WTC11 (cell line): ENCODE data around the gene ZNF14. TPM values are rescaled to one million over a fixed set of nuclear protein-coding genes. Genes with fewer than 3 reads are reported as not detected.

Experiments
- CBFB ChIP-seq: sonication (generic); formaldehyde crosslinking; IDR thresholded peaks from 2 replicates; pipeline ENCODE4 v1.8.1; 2022; ENCODE audit warnings: mild to moderate bottlenecking, low read depth, missing genetic modification reagents
- EMX1 ChIP-seq: fragments of 250-450 bp; sonication (Bioruptor Pico); IDR thresholded peaks from 2 replicates; pipeline ENCODE4 v1.8.0; 2021; ENCODE audit warnings: mild to moderate bottlenecking
- FOXK1 ChIP-seq: sonication (generic); formaldehyde crosslinking; IDR thresholded peaks from 2 replicates; pipeline ENCODE4 v1.8.0; 2022; ENCODE audit warnings: mild to moderate bottlenecking, moderate library complexity, missing genetic modification reagents
- GRHL2 ChIP-seq: fragments of 250-450 bp; sonication (Bioruptor Pico); IDR thresholded peaks from 2 replicates; pipeline ENCODE4 v1.8.0; 2022; ENCODE audit warnings: mild to moderate bottlenecking, moderate library complexity; ENCODE audit not compliant: insufficient replicate concordance, severe bottlenecking
- GTF2I ChIP-seq: fragments of 250-450 bp; sonication (Bioruptor Pico); conservative IDR thresholded peaks from 2 replicates; pipeline ENCODE4 v1.4.0; 2021; ENCODE audit warnings: mild to moderate bottlenecking
- IRF2 ChIP-seq: sonication (generic); formaldehyde crosslinking; IDR thresholded peaks from 2 replicates; pipeline ENCODE4 v1.8.0; 2022; ENCODE audit warnings: low read depth, missing genetic modification reagents, borderline replicate concordance
- MXD4 ChIP-seq: fragments of 250-450 bp; sonication (Bioruptor Pico); IDR thresholded peaks from 2 replicates; pipeline ENCODE4 v1.8.0; 2021; ENCODE audit warnings: mild to moderate bottlenecking, moderate library complexity, borderline replicate concordance
- SMAD3 ChIP-seq: sonication (generic); formaldehyde crosslinking; IDR thresholded peaks from 2 replicates; pipeline ENCODE4 v1.8.0; 2022; ENCODE audit warnings: missing genetic modification reagents, mild to moderate bottlenecking, borderline replicate concordance
- TEAD1 ChIP-seq: sonication (generic); formaldehyde crosslinking; IDR thresholded peaks from 2 replicates; pipeline ENCODE4 v1.8.0; 2022; ENCODE audit warnings: mild to moderate bottlenecking, missing genetic modification reagents
- ZBTB21 ChIP-seq: sonication (generic); formaldehyde crosslinking; IDR thresholded peaks from 2 replicates; pipeline ENCODE4 v1.8.1; 2023; ENCODE audit warnings: mild to moderate bottlenecking, missing genetic modification reagents, borderline replicate concordance
- ZNF671 ChIP-seq: fragments of 250-450 bp; sonication (Bioruptor Pico); IDR thresholded peaks from 2 replicates; pipeline ENCODE4 v1.8.0; 2021; ENCODE audit warnings: mild to moderate bottlenecking
- total RNA-seq: library from RNA; stranded (reverse); gene quantifications from 3 replicates; pipeline ENCODE4 v1.2.3, GENCODE V29; 2021
- TF ChIP-seq, protein P1 (sequence below): fragments of 250-450 bp; sonication (Bioruptor Pico); conservative IDR thresholded peaks from 2 replicates; pipeline ENCODE4 v1.9.0; 2021; ENCODE audit warnings: mild to moderate bottlenecking
- TF ChIP-seq, protein P2 (sequence below): sonication (generic); formaldehyde crosslinking; IDR thresholded peaks from 2 replicates; pipeline ENCODE4 v1.8.0; 2022; ENCODE audit warnings: mild to moderate bottlenecking, missing genetic modification reagents
- TF ChIP-seq, protein P3 (sequence below): fragments of 250-450 bp; sonication (Bioruptor Pico); IDR thresholded peaks from 2 replicates; pipeline ENCODE4 v1.8.0; 2021; ENCODE audit warnings: mild to moderate bottlenecking
- TF ChIP-seq, protein P4 (sequence below): sonication (generic); formaldehyde crosslinking; IDR thresholded peaks from 2 replicates; pipeline ENCODE4 v1.8.1; 2022; ENCODE audit warnings: mild to moderate bottlenecking, moderate library complexity, missing genetic modification reagents
- TF ChIP-seq, protein P5 (sequence below): sonication (generic); formaldehyde crosslinking; IDR thresholded peaks from 2 replicates; pipeline ENCODE4 v1.8.1; 2022; ENCODE audit warnings: missing genetic modification reagents, borderline replicate concordance
- TF ChIP-seq, protein P6 (sequence below): sonication (generic); formaldehyde crosslinking; IDR thresholded peaks from 2 replicates; pipeline ENCODE4 v1.8.1; 2022; ENCODE audit warnings: low read depth, mild to moderate bottlenecking, moderate library complexity, missing genetic modification reagents, borderline replicate concordance
- TF ChIP-seq, protein P7 (sequence below): sonication (generic); formaldehyde crosslinking; IDR thresholded peaks from 2 replicates; pipeline ENCODE4 v1.8.1; 2023; ENCODE audit warnings: mild to moderate bottlenecking, missing genetic modification reagents
- TF ChIP-seq, protein P8 (sequence below): fragments of 250-450 bp; sonication (Bioruptor Pico); IDR thresholded peaks from 2 replicates; pipeline ENCODE4 v1.9.0; 2021; ENCODE audit warnings: mild to moderate bottlenecking, borderline replicate concordance

The ZNF14 gene
- total RNA-seq, 1 experiment from 2014 or later, result 5.7 TPM

DNA sequence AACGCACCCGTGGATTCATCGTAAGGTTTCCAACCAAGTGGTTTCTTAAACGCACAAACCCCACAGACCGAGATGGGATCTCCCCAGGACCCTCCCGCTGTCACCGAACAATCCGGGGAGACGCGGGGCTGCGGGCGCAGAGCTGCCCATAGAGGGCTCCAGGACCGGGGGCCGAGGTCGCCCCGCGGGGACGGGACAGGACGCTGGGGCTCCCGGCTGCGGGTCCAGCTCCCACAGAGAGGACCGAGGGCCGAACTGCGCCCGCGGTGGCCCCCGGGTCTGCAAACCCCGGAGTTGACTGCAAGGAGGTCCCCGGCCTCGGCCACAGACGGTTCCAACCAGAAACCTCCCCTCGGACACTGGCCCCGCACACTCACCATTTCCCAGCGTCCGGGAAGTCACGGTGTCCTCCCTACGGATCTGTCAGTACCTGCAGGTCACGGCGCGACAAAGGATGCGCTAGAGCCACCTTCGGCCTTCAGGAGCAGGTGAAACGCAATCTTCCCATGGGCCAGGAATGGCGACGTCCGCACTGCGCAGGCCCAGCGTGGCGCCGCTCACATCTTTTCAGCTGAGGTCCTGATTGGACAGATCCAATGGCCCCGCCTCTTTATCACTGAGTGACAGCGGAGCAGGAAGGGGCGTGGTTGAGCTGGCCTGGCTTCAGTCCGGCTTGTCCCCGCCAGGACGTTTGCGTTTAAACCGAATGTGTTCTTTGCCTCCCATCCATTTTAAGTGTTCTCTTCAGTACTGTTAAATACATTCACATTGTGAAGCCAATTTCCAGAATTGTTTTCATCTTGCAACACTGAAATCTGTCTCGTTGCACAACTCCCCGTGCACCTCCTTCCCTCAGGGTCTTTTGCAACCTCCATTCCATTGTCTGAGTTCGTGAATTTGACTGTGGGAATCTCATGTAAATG is at the start of gene ZNF14 (continued):
- TF ChIP-seq, protein P1, sequence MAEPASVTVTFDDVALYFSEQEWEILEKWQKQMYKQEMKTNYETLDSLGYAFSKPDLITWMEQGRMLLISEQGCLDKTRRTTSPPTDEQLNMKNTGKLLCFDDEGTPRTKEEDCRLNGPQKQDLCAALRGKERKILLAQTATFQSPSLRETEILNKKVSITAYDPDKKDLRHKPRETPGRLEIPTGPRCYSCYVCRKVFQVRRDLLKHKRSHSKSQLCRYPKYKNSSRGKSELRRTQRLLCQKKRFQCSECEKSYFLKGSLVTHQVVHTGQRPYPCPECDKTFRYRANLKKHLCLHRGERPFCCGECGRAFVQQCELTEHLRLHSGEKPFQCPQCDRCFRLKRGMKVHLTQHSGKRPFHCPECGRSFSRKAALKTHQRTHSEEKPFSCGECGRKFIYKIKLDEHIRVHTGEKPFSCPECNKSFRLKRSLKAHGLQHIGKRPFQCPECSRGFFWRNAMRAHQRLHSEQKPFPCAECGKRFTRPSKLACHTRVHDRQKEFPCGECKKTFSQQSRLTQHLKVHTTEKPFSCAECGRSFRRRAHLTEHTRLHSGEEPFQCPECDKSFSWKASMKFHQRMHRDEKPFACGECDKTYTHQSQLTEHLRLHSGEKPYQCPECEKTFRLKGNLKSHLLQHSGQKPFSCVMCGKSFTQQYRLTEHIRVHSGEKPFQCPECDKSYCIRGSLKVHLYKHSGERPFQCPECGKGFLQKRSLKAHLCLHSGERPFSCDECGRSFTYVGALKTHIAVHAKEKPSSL (CRISPR knock-in tag), result no peak
- TF ChIP-seq SMAD3 (CRISPR knock-in tag), result no peak
- TF ChIP-seq FOXK1 (CRISPR knock-in tag), result peak; percentile 50; the same call in 1 of the 2 replicates
- peak; percentile 53; the same call in 1 of the 2 replicates for TF ChIP-seq TEAD1
- no peak for TF ChIP-seq ZBTB21 (CRISPR knock-in tag)
- TF ChIP-seq, protein P2, sequence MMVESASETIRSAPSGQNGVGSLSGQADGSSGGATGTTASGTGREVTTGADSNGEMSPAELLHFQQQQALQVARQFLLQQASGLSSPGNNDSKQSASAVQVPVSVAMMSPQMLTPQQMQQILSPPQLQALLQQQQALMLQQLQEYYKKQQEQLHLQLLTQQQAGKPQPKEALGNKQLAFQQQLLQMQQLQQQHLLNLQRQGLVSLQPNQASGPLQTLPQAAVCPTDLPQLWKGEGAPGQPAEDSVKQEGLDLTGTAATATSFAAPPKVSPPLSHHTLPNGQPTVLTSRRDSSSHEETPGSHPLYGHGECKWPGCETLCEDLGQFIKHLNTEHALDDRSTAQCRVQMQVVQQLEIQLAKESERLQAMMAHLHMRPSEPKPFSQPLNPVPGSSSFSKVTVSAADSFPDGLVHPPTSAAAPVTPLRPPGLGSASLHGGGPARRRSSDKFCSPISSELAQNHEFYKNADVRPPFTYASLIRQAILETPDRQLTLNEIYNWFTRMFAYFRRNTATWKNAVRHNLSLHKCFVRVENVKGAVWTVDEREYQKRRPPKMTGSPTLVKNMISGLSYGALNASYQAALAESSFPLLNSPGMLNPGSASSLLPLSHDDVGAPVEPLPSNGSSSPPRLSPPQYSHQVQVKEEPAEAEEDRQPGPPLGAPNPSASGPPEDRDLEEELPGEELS (CRISPR knock-in tag), result peak; percentile 66; the same call in 1 of the 2 replicates
- no peak for TF ChIP-seq ZNF671 (CRISPR knock-in tag)
- TF ChIP-seq, protein P3, sequence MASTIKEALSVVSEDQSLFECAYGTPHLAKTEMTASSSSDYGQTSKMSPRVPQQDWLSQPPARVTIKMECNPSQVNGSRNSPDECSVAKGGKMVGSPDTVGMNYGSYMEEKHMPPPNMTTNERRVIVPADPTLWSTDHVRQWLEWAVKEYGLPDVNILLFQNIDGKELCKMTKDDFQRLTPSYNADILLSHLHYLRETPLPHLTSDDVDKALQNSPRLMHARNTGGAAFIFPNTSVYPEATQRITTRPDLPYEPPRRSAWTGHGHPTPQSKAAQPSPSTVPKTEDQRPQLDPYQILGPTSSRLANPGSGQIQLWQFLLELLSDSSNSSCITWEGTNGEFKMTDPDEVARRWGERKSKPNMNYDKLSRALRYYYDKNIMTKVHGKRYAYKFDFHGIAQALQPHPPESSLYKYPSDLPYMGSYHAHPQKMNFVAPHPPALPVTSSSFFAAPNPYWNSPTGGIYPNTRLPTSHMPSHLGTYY (CRISPR knock-in tag), result no peak
- TF ChIP-seq, protein P4, sequence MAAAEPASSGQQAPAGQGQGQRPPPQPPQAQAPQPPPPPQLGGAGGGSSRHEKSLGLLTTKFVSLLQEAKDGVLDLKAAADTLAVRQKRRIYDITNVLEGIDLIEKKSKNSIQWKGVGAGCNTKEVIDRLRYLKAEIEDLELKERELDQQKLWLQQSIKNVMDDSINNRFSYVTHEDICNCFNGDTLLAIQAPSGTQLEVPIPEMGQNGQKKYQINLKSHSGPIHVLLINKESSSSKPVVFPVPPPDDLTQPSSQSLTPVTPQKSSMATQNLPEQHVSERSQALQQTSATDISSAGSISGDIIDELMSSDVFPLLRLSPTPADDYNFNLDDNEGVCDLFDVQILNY, result no peak
- no peak for TF ChIP-seq MXD4 (CRISPR knock-in tag)
- TF ChIP-seq GTF2I, result no peak
- TF ChIP-seq CBFB (CRISPR knock-in tag), result peak; percentile 51; the same call in 1 of the 2 replicates
- TF ChIP-seq, protein P5, sequence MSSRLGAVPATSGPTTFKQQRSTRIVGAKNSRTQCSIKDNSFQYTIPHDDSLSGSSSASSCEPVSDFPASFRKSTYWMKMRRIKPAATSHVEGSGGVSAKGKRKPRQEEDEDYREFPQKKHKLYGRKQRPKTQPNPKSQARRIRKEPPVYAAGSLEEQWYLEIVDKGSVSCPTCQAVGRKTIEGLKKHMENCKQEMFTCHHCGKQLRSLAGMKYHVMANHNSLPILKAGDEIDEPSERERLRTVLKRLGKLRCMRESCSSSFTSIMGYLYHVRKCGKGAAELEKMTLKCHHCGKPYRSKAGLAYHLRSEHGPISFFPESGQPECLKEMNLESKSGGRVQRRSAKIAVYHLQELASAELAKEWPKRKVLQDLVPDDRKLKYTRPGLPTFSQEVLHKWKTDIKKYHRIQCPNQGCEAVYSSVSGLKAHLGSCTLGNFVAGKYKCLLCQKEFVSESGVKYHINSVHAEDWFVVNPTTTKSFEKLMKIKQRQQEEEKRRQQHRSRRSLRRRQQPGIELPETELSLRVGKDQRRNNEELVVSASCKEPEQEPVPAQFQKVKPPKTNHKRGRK (CRISPR knock-in tag), result no peak
- TF ChIP-seq IRF2 (CRISPR knock-in tag), result no peak
- TF ChIP-seq, protein P6, sequence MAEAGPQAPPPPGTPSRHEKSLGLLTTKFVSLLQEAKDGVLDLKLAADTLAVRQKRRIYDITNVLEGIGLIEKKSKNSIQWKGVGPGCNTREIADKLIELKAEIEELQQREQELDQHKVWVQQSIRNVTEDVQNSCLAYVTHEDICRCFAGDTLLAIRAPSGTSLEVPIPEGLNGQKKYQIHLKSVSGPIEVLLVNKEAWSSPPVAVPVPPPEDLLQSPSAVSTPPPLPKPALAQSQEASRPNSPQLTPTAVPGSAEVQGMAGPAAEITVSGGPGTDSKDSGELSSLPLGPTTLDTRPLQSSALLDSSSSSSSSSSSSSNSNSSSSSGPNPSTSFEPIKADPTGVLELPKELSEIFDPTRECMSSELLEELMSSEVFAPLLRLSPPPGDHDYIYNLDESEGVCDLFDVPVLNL (CRISPR knock-in tag), result no peak
- TF ChIP-seq, protein P7, sequence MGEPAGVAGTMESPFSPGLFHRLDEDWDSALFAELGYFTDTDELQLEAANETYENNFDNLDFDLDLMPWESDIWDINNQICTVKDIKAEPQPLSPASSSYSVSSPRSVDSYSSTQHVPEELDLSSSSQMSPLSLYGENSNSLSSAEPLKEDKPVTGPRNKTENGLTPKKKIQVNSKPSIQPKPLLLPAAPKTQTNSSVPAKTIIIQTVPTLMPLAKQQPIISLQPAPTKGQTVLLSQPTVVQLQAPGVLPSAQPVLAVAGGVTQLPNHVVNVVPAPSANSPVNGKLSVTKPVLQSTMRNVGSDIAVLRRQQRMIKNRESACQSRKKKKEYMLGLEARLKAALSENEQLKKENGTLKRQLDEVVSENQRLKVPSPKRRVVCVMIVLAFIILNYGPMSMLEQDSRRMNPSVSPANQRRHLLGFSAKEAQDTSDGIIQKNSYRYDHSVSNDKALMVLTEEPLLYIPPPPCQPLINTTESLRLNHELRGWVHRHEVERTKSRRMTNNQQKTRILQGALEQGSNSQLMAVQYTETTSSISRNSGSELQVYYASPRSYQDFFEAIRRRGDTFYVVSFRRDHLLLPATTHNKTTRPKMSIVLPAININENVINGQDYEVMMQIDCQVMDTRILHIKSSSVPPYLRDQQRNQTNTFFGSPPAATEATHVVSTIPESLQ (CRISPR knock-in tag), result no peak
- TF ChIP-seq GRHL2 (CRISPR knock-in tag), result no peak
- TF ChIP-seq, protein P8, sequence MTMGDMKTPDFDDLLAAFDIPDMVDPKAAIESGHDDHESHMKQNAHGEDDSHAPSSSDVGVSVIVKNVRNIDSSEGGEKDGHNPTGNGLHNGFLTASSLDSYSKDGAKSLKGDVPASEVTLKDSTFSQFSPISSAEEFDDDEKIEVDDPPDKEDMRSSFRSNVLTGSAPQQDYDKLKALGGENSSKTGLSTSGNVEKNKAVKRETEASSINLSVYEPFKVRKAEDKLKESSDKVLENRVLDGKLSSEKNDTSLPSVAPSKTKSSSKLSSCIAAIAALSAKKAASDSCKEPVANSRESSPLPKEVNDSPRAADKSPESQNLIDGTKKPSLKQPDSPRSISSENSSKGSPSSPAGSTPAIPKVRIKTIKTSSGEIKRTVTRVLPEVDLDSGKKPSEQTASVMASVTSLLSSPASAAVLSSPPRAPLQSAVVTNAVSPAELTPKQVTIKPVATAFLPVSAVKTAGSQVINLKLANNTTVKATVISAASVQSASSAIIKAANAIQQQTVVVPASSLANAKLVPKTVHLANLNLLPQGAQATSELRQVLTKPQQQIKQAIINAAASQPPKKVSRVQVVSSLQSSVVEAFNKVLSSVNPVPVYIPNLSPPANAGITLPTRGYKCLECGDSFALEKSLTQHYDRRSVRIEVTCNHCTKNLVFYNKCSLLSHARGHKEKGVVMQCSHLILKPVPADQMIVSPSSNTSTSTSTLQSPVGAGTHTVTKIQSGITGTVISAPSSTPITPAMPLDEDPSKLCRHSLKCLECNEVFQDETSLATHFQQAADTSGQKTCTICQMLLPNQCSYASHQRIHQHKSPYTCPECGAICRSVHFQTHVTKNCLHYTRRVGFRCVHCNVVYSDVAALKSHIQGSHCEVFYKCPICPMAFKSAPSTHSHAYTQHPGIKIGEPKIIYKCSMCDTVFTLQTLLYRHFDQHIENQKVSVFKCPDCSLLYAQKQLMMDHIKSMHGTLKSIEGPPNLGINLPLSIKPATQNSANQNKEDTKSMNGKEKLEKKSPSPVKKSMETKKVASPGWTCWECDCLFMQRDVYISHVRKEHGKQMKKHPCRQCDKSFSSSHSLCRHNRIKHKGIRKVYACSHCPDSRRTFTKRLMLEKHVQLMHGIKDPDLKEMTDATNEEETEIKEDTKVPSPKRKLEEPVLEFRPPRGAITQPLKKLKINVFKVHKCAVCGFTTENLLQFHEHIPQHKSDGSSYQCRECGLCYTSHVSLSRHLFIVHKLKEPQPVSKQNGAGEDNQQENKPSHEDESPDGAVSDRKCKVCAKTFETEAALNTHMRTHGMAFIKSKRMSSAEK (CRISPR knock-in tag), result no peak
- TF ChIP-seq EMX1 (CRISPR knock-in tag), result no peak
